GM18951 (cell line): ENCODE measurements around the gene GRB2.
"Not testable (repeated sequence)": the region's sequence is repeated elsewhere in the genome, so short reads cannot be mapped to it uniquely, and the experiment has no call there.

ENCODE experiments used
- POLR2A ChIP-seq: IDR thresholded peaks from 4 replicates; pipeline ENCODE4 v1.6.1; 2011; ENCODE audit warnings: mild to moderate bottlenecking; ENCODE audit not compliant: insufficient read length, insufficient read depth; ENCODE audit errors: extremely low read depth
- in situ Hi-C: fragments of 300-500 bp; cut with MboI; formaldehyde crosslinking; loops from one replicate; pipeline ENCODE4 v1.12.0; 2022; ENCODE audit warnings: low sequenced_read_pairs, mixed read lengths, inconsistent platforms; ENCODE audit not compliant: unreplicated experiment

Gene GRB2

DNA sequence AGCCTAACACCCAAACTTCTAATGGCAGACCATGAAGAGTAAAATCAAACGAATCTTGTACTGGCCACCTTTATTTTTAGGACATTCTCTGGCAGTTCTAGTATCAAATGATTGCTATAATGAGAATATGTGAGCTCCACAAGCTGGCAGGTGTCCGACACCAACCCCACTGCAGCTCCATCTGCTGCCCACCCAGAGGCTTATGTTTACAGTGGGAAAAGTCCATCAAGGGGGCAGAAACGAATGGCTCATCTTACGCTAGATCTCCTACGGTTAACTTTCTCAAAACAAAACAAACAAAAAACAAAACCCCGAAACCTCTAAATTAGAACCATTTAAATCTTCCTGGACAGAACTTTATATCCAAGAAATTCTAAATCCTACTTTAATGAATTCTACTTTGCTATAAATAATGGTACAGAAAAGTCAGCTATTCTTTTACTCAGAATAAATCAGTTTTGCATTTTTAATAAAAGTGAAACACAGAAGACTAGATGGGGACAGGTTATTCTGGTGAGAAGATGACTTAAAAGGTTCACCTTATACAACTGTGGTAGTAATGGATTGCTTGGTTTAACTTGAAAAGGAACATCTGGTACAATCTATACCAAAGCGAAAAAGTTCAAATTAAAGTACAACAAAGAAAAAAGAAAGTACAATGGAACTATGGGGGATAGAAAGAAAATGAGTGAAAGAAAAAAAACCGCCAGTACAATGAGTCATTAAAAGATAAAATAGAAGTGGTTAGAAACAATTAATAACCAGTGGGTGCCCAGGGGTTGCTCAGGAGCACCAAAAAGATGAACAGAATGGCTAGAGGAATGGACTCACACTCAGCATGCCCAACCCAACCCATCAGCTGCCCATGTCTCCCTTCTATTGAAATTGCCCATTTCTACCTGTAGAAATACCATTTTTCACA, 40.2 kb downstream of the GRB2 start:
- in situ Hi-C loops = no loop called here

DNA sequence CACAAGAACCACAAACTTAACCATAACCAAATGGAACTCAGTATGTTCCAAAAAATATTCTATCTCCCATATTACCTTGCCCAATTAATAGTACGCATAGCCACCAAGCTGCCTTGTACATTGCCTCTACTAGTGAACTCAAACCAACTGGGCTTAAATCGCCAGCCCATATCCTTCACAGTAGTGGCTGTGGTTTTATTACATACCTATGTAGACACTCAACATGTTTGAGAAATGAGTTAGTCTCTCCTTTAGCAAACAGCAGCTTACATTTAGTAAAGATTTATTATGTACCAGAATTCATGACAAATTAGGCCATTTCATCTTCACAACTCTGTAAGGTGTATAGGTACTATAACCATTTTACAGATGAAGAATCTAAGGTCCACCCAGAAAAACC, 41.4 kb downstream of the GRB2 start:
- in situ Hi-C loops = no loop called here
- TF ChIP-seq POLR2A = no peak

More for the DNA sequence above, 40.2 kb downstream of the GRB2 start:
- no peak for TF ChIP-seq POLR2A

DNA sequence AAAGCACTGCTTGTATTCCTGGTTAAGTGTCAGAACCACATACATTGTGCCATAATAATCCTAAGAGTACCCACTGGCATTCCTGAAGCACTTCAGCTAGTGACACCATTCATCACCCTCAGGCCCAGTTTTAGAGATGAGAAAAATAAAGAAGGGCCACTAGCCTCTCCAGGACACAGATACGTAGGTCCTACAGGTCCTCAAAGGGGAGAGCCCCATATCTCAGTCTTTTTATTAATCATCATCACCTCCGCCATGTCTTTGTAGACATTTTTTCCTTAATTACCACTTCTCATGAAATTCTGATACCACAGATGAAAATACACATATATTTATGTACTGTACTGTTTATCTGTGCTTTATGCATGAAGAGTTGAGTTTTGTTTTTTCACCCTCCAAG, 43.5 kb downstream of the GRB2 start:
- no peak for TF ChIP-seq POLR2A
- in situ Hi-C loops = no loop called here

DNA sequence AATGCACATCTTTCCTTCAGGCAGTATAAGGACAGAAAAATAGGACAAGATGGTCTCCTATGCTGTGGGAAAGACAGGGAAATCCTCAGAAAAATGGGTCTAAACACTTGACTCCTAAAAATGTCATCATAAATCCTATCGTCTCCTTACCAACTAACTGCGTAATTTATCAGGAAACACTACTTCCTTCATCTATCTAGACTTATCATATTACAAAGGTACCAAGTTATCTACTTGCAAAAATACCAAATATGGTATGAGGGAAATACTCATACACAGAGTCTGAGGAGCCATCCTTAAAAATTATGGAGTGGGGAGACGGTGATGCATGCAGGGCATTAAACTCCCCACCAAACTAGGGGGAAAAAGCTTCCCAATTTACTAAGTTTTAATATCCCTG, 44.1 kb downstream of the GRB2 start:
- no peak for TF ChIP-seq POLR2A

DNA sequence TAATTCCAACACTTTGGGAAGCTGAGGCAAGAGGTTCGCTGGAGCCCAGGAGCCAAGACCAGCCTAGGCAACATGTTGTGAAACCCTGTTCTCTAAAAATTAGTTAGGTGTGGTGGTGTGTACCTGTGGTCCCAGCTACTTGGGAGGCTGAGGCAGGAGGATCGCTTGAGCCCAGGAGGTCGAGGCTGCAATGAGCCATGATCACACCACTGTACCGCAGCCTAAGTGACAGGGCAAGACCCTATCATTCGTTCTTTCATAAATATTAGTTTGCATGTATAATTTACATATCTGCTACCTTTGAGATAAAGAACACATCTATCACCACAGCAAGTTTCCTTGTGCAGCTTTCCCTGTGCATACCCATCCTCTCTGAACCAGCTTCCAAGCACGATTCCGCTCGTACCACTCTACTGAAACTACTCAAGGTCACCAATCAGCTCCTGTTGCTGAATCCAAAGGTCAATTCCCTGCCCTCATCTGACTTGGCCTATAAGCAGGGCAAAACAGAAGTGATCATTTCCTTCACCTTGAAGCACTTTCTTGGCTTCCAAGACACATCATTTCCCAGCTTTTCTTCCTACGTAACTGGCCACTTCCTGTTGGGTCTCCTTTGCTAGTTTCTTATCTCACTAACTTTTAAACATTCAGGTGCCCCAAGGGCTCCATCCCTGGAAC, 49.1 kb downstream of the GRB2 start:
- in situ Hi-C loops = no loop called here
- no peak for TF ChIP-seq POLR2A

More for the DNA sequence above, 44.1 kb downstream of the GRB2 start:
- in situ Hi-C loops = no loop called here

DNA sequence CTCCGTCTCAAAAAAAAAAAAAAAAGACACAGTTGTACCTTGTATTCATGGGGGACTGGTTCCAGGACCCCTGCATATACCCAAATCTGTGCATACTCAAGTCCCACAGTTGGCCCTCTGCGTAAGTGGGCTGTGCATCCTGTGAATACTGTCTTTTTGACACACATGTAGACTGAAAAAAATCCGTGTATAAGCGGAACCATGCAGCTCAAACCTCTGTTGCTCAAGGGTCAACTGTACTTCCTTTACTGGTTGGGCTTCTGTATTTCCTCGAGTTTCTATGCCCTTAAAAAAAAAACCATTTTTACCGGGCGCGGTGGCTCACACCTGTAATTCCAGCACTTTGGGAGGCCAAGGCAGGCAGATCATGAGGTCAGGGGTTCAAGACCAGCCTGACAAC, 52.3 kb downstream of the GRB2 start:
- TF ChIP-seq POLR2A = no peak
- in situ Hi-C loops = no loop called here

DNA sequence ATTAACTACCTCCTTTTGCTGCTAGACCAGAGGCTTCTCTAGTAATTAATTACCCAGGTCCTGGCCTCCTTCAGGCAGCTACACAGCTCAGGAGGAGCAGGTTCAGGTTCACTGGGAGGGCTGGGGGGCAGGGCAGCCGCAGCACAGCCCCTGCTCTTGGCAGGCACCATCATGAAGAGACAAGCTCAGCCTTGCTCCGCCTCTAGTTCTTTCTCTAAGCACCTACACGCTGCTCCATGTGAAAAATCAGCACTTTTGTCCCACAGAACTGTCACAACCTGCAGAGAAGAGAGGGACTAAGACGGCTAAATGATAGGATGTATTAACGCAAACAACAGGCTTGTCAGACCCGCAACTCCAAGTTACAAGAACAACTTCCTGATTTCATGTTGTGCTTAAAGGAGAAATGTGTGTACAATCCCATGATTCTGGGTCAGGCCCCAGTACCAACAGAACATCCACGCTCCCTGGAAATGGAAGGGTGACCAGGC, 53.4 kb downstream of the GRB2 start:
- TF ChIP-seq POLR2A = no peak
- in situ Hi-C loops = no loop called here

DNA sequence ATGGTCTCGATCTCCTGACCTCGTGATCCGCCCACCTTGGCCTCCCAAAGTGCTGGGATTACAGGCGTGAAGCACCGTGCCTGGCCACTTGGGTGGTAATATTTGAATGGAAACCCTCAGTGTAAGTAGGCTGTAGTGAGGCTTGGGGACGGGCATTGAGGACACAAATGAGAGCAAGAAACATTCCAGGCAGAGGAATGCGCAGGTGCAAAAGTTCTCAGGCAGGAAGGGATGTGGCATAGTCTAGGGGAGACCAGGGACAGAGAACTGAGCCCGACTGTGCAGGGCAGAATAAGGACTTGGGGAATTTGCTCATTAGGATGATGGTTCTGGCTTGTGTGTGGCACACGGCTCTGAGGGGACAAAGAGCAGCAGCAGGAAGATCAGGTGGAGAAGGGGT, 54.8 kb downstream of the GRB2 start:
- in situ Hi-C loops = no loop called here
- no peak for TF ChIP-seq POLR2A

DNA sequence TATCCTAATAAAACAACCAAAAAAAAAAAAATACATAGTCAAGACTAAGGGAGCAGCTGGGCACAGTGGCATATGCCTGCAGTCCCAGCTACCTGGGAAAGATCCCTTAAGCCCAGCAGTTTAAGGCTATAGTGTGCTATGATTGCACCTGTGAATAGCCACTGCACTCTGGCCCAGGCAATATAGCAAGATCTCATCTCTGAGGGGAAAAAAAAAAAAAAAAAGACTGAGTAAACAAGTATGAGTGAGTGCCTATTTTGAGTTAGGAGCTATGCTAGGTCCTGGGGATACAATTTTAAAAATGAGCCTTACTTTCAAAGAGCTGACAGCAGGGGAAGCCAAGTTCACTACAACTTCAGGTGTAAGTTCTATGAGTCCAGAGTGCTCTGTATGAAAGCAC, 55.4 kb downstream of the GRB2 start:
- in situ Hi-C loops = no loop called here
- no peak for TF ChIP-seq POLR2A

DNA sequence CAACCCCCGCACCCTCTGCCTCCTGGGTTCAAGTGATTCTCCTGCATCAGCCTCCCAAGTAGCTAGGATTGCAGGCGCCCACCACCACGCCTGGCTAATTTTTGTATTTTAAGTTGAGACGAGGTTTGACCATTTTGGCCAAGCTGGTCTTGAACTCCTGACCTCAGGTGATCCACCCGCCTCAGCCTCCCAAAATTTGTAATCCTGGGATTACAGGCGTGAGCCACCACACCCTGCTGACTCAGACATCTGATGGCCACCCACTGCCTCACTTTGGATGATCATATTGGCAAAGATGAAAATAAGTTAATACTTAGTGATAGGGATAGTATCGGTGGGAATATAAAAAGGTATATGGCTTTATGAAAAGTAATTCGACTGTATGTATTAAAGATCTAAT, 55.9 kb downstream of the GRB2 start:
- TF ChIP-seq POLR2A = no peak
- in situ Hi-C loops = no loop called here

DNA sequence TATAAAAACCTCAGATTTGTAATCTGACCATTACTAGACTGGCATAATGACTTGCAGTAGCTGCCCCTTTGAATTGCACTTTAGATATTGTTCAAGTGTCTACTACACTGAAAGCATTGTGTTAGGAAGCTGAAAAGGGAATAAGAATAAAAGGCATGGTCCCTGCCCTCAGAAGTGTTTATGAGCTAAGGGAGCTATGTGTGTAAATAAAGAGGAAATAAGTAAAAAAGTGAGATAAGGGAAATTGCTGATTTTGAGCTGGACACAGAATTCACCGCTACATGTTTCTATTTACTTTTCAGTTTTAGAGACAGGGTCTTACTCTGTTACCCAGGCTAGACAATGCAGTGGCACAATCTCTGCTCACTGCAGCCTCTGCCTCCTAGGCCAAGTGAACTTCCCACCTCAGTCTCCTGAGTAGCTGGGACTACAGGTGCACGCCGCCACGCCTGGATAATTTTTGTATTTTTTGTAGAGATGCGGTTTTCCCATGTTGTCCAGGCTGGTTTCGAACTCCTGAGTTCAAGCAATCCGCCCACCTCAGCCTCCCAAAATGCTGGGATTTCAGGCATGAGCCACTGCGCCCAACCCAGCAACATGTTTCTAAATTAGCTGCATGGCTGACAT, 57.0 kb downstream of the GRB2 start:
- in situ Hi-C loops = no loop called here
- TF ChIP-seq POLR2A = no peak

DNA sequence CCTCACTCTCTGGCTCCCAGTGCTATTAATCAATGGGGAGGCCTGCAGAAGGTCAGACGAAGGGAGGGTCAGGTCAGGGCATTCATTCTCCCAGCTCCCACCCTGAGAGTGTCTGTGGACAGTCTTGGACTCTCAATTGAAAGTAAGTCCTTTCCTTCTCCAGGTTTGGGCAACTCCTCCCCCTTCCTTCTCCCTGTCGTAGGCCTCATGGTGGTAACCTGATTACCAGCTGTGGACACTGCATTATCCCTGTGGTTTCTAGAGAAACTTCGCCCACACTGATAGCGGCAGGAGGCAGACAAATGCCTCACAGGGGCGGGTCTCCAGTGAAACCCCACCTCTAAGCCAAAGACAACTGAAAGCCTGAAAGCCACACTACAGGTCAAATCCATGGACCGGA, 58.6 kb downstream of the GRB2 start:
- in situ Hi-C loops = no loop called here
- no peak for TF ChIP-seq POLR2A

DNA sequence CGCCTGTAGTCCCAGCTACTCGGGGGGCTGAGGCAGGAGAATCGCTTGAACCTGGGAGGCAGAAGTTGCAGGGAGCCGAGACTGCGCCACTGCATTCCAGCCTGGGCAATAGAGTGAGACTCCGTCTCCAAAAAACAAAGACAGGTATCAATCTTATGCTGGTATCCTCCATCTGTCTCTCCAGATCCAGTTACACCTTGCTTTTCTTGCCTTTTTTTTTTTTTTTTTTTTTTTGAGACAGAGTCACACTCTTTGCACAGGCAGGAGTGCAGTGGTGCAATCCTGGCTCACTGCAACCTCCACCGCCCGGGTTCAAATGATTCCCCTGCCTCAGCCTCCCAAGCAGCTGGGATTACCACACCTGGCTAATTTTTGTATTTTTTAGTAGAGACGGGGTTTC, 59.1 kb downstream of the GRB2 start:
- in situ Hi-C loops = not testable (repeated sequence)
